Activated CD8-positive, alpha-beta memory T cell treated with anti-CD3 and anti-CD28 coated beads, Interleukin-2, amount 50 U/mL, for 48 hours (primary cell): ENCODE measurements around the gene FAM118A.
"Not testable (repeated sequence)": the region's sequence is repeated elsewhere in the genome, so short reads cannot be mapped to it uniquely, and the experiment has no call there.

ENCODE experiments used
- DNase-seq: peaks from one replicate; pipeline ENCODE4 v3.0.0-alpha.2; 2020

FAM118A gene

GRCh38 chr22:45284705-45285262 lies 24.9 kb upstream of the FAM118A start, which contains the start of gene UPK3A:
TSS of gene UPK3A (plus strand) at chr22:45284949. CDS start at chr22:45285014, 65 bp downstream.
- peak; percentile 80 for DNase-seq

GRCh38 chr22:45285263-45286058 lies 24.3 kb upstream of the FAM118A start:
- DNase-seq, result no peak

GRCh38 chr22:45286854-45287551 lies 22.7 kb upstream of the FAM118A start:
- DNase-seq, result no peak

GRCh38 chr22:45290410-45290936 lies 19.3 kb upstream of the FAM118A start:
- no peak for DNase-seq

GRCh38 chr22:45291061-45291930 lies 18.4 kb upstream of the FAM118A start:
- no peak for DNase-seq

GRCh38 chr22:45291931-45292290 lies 17.8 kb upstream of the FAM118A start:
- DNase-seq, result no peak

DNA sequence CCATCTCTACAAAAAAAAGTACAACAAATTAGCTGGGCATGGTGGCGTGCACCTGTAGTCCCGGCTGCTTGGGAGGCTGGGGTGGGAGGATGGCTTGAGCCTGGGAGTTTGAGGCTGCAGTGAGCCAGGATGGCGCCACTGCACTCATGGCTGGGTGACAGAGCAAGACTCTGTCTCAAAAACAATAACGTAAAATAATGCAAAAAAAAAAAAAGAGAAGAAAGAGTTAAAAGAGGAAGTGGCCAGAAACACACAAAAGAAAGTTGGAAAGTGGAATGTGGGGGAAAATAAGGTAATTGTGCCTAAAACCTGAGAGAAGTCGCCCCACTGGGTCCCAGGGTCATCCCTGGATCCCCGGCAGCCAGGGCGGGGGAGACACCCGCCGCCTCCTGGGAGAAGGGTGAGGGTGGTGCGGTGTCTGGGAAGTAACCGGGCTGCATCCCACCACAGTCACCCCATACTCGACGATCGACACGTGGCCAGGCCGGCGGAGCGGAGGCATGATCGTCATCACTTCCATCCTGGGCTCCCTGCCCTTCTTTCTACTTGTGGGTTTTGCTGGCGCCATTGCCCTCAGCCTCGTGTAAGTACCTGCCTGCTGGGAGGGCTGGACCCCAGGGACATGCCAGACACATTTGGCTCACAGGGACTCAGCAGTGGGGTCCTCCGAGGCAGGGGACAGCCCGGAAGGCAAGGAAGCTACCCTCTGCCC lies 16.8 kb upstream of the FAM118A start:
- no peak for DNase-seq

DNA sequence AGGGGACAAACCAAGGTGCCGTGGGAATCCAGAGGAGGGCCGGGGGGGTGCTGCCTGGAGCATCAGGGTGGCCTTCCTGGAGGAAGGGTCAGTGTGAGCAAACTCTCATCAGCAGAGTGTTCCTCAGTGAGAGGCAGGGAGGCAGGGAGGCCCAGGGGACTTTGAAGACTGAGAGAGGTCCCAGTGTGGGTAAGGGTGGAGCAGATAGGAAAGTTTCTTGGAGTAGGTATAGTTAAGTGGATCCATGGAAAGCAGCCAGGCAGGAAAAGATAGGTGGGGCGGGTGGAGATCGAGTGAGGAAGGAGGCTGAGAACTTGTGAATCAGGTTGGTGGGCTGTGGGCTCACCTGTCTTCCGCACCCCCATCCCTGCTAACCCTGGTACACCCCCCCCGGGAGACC lies 15.7 kb upstream of the FAM118A start:
- no peak for DNase-seq

GRCh38 chr22:45295004-45295403 lies 14.7 kb upstream of the FAM118A start:
- DNase-seq, result not testable (repeated sequence)

DNA sequence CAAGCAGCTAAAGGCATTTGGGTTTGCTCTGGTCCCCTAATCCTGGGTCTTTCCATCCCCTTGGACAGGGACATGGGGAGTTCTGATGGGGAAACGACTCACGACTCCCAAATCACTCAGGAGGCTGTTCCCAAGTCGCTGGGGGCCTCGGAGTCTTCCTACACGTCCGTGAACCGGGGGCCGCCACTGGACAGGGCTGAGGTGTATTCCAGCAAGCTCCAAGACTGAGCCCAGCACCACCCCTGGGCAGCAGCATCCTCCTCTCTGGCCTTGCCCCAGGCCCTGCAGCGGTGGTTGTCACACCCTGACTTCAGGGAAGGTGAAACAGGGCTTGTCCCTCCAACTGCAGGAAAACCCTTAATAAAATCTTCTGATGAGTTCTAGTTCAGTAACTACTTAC lies 14.2 kb upstream of the FAM118A start:
- DNase-seq, result no peak

- no peak for DNase-seq
These were observed 13.0 kb upstream of the FAM118A start for GRCh38 chr22:45296628-45297297.

- DNase-seq, result no peak
These were observed 10.7 kb upstream of the FAM118A start for GRCh38 chr22:45298934-45299505.

- DNase-seq, result no peak
These were observed 7.0 kb upstream of the FAM118A start for GRCh38 chr22:45302751-45303150.

- DNase-seq, result no peak
These were observed 6.6 kb upstream of the FAM118A start for GRCh38 chr22:45303181-45303580.

DNA sequence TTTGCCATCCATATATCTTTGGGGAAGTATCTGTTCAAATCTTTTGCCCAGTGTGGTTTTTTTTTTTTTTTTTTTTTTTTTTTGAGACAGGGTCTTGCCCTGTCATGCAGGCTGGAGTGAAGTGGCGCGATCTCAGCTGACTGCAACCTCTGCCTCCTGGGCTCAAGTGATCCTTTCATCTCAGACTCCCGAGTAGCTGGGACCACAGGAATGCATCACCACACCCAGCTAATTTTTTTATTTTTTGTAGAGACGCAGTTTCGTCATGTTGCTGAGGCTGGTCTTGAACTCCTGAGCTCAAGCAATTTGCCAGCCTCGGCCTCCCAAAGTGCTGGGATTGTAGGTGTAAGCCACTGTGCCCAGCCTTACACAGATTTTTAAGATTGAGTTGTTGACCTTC lies 4.8 kb upstream of the FAM118A start:
- no peak for DNase-seq

DNA sequence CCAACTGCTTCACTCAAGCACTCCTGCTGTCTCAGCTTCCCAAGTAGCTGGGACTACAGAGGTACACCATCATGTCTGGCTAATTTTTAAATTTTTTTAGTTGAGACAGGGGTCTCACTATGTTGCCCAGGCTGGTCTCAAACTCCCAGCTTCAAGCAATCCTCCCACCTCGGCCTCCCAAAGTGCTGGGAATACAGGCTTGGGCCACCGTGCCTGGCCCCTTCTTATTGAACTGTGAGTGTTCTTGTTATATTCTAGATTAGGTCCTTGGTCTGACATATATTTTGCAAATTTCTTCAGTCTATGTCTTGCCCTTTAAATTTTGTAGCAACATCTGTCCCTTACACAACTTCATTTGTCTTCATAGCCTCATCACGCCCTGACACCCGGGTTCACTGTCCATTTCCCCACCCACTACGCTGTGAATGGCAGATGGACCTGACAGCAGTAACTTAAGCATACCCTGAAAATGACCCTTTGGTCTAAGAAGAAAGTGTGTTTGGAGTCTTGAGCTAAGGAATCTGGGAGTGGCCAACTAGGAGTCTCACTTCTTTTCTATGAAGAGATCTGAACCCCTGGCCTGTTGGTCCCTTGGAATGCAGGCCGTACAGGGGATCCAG lies 4.2 kb upstream of the FAM118A start:
- DNase-seq, result no peak

- DNase-seq, result no peak
These were observed 3.6 kb upstream of the FAM118A start for GRCh38 chr22:45306139-45306538.

DNA sequence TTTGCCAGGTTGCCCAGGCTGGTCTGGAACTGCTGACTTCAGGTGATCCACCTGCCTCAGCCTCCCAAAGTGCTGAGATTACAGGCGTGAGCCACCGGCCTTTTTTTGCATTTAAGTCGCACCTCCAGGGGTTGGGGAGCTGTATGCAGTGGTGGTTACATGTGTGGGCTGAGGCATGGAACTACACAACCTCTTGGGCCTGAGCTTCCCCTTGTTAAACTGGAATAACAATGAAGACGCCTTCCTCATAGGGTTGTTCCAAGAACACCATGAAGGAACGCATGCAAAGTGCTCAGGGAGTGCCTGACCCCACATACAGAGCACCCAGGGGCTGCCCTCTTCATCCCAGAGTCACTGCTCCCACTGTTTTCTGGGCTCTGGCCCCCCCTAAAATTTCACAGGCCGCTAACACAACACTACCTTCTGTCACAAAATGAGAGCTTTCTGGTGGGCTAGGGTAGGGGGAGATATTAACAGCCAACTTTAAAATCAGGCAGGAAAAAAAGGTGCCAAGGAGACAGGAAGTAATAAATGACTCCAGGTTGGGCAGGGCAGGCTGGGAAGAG lies 1.3 kb upstream of the FAM118A start:
- DNase-seq, result no peak

- DNase-seq, result no peak
These were observed 745 bp upstream of the FAM118A start for GRCh38 chr22:45308957-45309421.

DNA sequence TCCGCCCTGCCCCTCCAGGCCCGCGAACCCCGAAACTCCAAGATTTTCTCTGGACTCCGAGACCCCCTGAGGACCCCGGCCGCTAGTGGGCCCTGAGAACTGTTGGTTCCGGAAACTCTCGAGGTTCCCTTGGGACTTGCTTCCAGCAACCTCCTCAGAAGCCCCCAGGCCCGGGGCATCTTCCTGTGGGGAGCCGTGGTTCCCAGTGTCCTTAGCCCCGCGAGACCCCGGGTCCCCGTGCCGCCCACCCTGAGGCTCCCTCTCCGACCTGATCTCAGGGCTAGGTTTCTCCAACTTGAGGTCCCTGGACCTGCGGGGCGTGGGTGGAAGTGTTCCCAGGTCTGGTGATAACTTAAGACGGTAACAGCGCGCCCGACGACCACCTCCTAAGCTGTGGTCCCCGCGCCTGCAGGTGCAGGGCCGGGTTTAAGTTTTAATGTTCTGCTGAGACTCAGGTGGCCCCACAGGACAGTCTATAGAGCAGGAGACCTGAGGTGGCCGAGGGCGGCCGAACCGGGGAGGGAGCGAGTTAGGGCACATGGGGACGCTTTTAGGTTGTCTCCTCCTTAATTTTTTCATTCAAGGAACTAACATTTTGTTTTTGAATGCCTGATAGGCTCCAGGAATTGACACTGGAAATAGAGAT lies 720 bp downstream of the FAM118A start:
- DNase-seq, result peak; percentile 64
